NCI-H345 (cell line): ENCODE measurements around the gene MCRS1.
"Not testable (repeated sequence)": the region's sequence is repeated elsewhere in the genome, so short reads cannot be mapped to it uniquely, and the experiment has no call there.

Source experiments
- DNase-seq: peaks from one replicate; lab custom pipeline; 2025; lab: John Stamatoyannopoulos, UW

The MCRS1 gene

GRCh38 chr12:49515266-49515665 is 52.7 kb downstream of the MCRS1 start:
- no peak for DNase-seq

GRCh38 chr12:49512546-49512945 is 55.4 kb downstream of the MCRS1 start:
- no peak for DNase-seq

DNA sequence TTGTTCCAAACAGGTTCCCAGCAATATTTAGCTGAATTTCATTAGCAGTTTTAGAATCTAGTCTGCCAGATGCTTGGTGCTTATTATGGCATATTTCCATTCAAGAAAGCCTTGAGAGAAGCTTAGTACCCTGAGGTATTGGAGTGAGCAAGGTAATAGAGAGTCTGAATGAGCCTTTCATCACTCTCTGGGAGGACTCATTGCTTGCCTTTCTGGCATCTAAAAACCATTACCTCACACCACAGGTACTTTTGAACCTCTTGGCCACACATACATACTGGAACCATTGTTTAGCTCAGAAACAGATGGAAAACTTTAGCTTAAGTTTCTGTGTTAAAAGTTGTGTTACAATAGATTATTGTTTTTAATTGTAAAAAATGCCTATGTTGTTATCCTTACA is 56.5 kb downstream of the MCRS1 start:
- no peak for DNase-seq

GRCh38 chr12:49509681-49510080 is 58.3 kb downstream of the MCRS1 start:
- not testable (repeated sequence) for DNase-seq
